Keratinocyte (primary cell): ENCODE data around the gene ITGB6. TPM values are rescaled to one million over a fixed set of nuclear protein-coding genes. Genes with fewer than 3 reads are reported as not detected.

Experiments
- DNase-seq: peaks from one replicate; pipeline ENCODE4 v3.0.0-alpha.2; 2011; ENCODE audit warnings: low read depth, missing footprints, low spot score
- FAIRE-seq: peaks from 2 replicates; lab custom pipeline; 2011; peaks lifted over from hg19 to GRCh38; lab: Jason Lieb, UNC
- H2AFZ ChIP-seq: 2 replicates; pipeline ENCODE4 v1.6.0; 2012; ENCODE audit warnings: low read length, control low read depth, inconsistent platforms; ENCODE audit not compliant: control insufficient read depth
- H3K27ac ChIP-seq: 2 replicates; pipeline ENCODE4 v1.5.1; 2011; ENCODE audit warnings: low read length; ENCODE audit not compliant: control insufficient read depth, insufficient read depth
- H3K27me3 ChIP-seq: 3 replicates; pipeline ENCODE4 v1.6.0; 2011; ENCODE audit warnings: low read length; ENCODE audit not compliant: control insufficient read depth, insufficient read depth; ENCODE audit errors: extremely low read depth
- H3K36me3 ChIP-seq, 2 experiments: 2 replicates in 1 of 2; 3 replicates in 1 of 2; pipeline ENCODE4 v1.5.1; 2011; ENCODE audit warnings: low read length in 2 of 2, mild to moderate bottlenecking in 1 of 2; ENCODE audit not compliant: control insufficient read depth in 2 of 2, insufficient read depth in 2 of 2; ENCODE audit errors: extremely low read depth in 1 of 2
- H3K4me1 ChIP-seq: 3 replicates; pipeline ENCODE4 v1.5.1; 2011; ENCODE audit warnings: low read length; ENCODE audit not compliant: control insufficient read depth, insufficient read depth; ENCODE audit errors: extremely low read depth
- H3K4me2 ChIP-seq: 3 replicates; pipeline ENCODE4 v1.6.0; 2011; ENCODE audit warnings: low read depth, low read length; ENCODE audit not compliant: control insufficient read depth, insufficient read depth; ENCODE audit errors: extremely low read depth
- H3K4me3 ChIP-seq, 3 experiments: fragments of 200-600 bp in 1 of 3; sonication (generic) in 1 of 3; 2 replicates in 2 of 3; 3 replicates in 1 of 3; pipeline ENCODE4 v1.5.1; 2011 to 2016; ENCODE audit warnings: low read length in 3 of 3, mild to moderate bottlenecking in 3 of 3, control low read depth in 2 of 3, inconsistent platforms in 1 of 3, low read depth in 1 of 3, mixed read lengths in 1 of 3, mixed run types in 1 of 3, moderate library complexity in 1 of 3; ENCODE audit not compliant: control insufficient read depth in 2 of 3, insufficient read depth in 2 of 3; ENCODE audit errors: extremely low read depth in 1 of 3
- H3K79me2 ChIP-seq: 2 replicates; pipeline ENCODE4 v1.6.0; 2012; ENCODE audit warnings: low read length; ENCODE audit not compliant: control insufficient read depth, insufficient read depth
- H3K9ac ChIP-seq: 3 replicates; pipeline ENCODE4 v1.6.0; 2011; ENCODE audit warnings: low read length; ENCODE audit not compliant: control insufficient read depth, insufficient read depth; ENCODE audit errors: extremely low read depth
- H3K9me1 ChIP-seq: 3 replicates; pipeline ENCODE4 v1.6.0; 2011; ENCODE audit warnings: low read length; ENCODE audit not compliant: control insufficient read depth, insufficient read depth; ENCODE audit errors: extremely low read depth
- H3K9me3 ChIP-seq: 2 replicates; pipeline ENCODE4 v1.5.1; 2012; ENCODE audit warnings: low read depth, low read length; ENCODE audit not compliant: control insufficient read depth
- H4K20me1 ChIP-seq: 3 replicates; pipeline ENCODE4 v1.6.0; 2011; ENCODE audit warnings: low read length; ENCODE audit not compliant: control insufficient read depth, insufficient read depth; ENCODE audit errors: extremely low read depth
- EZH2 ChIP-seq: IDR thresholded peaks from one replicate; pipeline ENCODE4 v1.6.1; 2012; ENCODE audit warnings: inconsistent platforms, mild to moderate bottlenecking, low read length, moderate library complexity
- dilution Hi-C: fragments of 300-500 bp; cut with MboI; formaldehyde crosslinking; loops from one replicate; pipeline ENCODE4 v1.7.0; 2020; ENCODE audit warnings: low sequenced_read_pairs; ENCODE audit not compliant: extremely low pct_ligation_motif_present
- polyA plus RNA-seq, 5 experiments: library from polyadenylated mRNA; depleted of rRNA in 3 of 5; stranded (reverse) in 3 of 5; stranded (forward) in 1 of 5; unstranded in 1 of 5; fragments of >200 nt; gene quantifications; 1 replicate in 1 of 5; 2 replicates in 3 of 5; 3 replicates in 1 of 5; pipeline versions ENCODE4 v1.2.1 to v1.2.3, GENCODE V29; 2011 to 2012; ENCODE audit warnings: missing spikeins in 2 of 5, low read depth in 1 of 5, low replicate concordance in 1 of 5
- TF ChIP-seq, protein P1 (sequence below), 3 experiments: IDR thresholded peaks in 1 of 3; conservative IDR thresholded peaks in 1 of 3; optimal IDR thresholded peaks in 1 of 3; 2 replicates in 2 of 3; 3 replicates in 1 of 3; pipeline versions ENCODE3 to v1.5.1; 2011; ENCODE audit warnings: low read length in 3 of 3, mild to moderate bottlenecking in 3 of 3, moderate library complexity in 2 of 3, control low read depth in 1 of 3, inconsistent platforms in 1 of 3; ENCODE audit not compliant: insufficient read depth in 2 of 3; ENCODE audit errors: extremely low read depth in 1 of 3

The ITGB6 gene
- polyA plus RNA-seq, 1 donor (not counting 4 experiments of a cell fraction or from before 2014, with no cell fraction given): 183 TPM

DNA sequence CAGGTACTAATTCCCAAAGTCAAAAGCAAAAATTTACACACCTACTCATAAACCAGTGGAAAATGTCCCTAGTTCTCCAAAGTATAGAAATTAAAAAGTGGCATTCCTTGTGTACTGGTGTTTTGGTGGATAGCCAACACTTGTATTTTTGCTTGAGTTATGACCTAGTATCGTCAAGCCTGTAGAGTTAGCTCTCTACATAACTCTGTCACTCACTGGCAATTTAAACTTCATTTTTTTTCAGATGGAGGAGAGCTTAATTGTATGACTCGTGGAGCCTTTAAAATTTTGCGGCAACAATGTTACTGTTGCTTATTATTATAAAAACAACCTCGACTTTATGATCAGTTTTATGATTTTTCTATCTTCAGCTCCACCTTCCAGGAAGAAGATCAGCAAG is 58.7 kb downstream of the ITGB6 start:
- FAIRE-seq (no peak), DNase-seq (no peak)
- no peaks in the 10 kb centered on the region for H4K20me1 ChIP-seq
- no peak overlapping the region for H3K4me2 ChIP-seq
- H3K4me1 ChIP-seq: peaks cover 13% of the 10 kb centered on the region
- no peak overlapping the region for H2AFZ ChIP-seq
- dilution Hi-C loops: no loop called here
- no peaks in the 10 kb centered on the region for H3K27me3 ChIP-seq
- H3K9me3 ChIP-seq: no peaks in the 10 kb centered on the region
- H3K27ac ChIP-seq: no peak overlapping the region
- peaks cover 10% of the 10 kb centered on the region for H3K79me2 ChIP-seq
- no peak overlapping the region for H3K4me3 ChIP-seq
- peaks cover 17 to 26% of the 10 kb centered on the region in 2 experiments for H3K36me3 ChIP-seq
- no peak overlapping the region for H3K9ac ChIP-seq
- TF ChIP-seq, protein P1, sequence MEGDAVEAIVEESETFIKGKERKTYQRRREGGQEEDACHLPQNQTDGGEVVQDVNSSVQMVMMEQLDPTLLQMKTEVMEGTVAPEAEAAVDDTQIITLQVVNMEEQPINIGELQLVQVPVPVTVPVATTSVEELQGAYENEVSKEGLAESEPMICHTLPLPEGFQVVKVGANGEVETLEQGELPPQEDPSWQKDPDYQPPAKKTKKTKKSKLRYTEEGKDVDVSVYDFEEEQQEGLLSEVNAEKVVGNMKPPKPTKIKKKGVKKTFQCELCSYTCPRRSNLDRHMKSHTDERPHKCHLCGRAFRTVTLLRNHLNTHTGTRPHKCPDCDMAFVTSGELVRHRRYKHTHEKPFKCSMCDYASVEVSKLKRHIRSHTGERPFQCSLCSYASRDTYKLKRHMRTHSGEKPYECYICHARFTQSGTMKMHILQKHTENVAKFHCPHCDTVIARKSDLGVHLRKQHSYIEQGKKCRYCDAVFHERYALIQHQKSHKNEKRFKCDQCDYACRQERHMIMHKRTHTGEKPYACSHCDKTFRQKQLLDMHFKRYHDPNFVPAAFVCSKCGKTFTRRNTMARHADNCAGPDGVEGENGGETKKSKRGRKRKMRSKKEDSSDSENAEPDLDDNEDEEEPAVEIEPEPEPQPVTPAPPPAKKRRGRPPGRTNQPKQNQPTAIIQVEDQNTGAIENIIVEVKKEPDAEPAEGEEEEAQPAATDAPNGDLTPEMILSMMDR (optimal IDR thresholded peaks at IDR 0.05 in 1 of 3, IDR thresholded peaks at IDR 0.05 in 1 of 3, conservative IDR thresholded peaks at IDR 0.05 in 1 of 3; ENCODE audit: extremely low read depth in 1 of 3, insufficient read depth in 2 of 3, low read length in 3 of 3): no peak
- TF ChIP-seq EZH2: no peak
- H3K9me1 ChIP-seq: no peaks in the 10 kb centered on the region

DNA sequence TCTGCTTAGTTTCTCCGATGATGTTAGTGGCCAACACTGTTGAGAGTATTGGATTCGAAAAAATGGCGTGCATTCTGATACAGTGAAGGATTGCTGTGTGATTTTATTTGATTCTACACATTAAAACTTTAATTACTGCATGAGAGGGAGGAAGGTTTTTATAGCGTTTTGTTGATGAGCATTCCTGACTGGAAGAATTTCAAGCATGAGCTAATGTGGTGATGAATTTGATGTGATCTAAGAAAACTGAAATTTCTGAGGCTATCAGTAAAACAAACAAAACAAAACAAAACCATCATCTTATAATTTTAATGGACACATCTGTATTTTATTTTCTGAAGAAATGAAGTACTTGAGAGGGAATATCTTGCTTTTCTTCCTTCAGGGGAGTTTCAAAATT is 59.6 kb downstream of the ITGB6 start:
- dilution Hi-C loops: no loop called here
- Histone ChIP-seq H2AFZ (no peak overlapping the region), H3K9me3 (no peaks in the 10 kb centered on the region), H3K4me3 (no peak overlapping the region), H3K79me2 (peaks cover 10% of the 10 kb centered on the region), H3K4me2 (no peak overlapping the region), H4K20me1 (no peaks in the 10 kb centered on the region), H3K9ac (no peak overlapping the region), H3K9me1 (no peaks in the 10 kb centered on the region), H3K27me3 (no peaks in the 10 kb centered on the region), H3K36me3 (peaks cover 14 to 25% of the 10 kb centered on the region in 2 experiments), H3K4me1 (peaks cover 13% of the 10 kb centered on the region), H3K27ac (no peak overlapping the region)
- TF ChIP-seq, protein P1 (optimal IDR thresholded peaks at IDR 0.05 in 1 of 3, IDR thresholded peaks at IDR 0.05 in 1 of 3, conservative IDR thresholded peaks at IDR 0.05 in 1 of 3; ENCODE audit: extremely low read depth in 1 of 3, insufficient read depth in 2 of 3, low read length in 3 of 3): no peak
- no peak for TF ChIP-seq EZH2
- no peak for DNase-seq
- FAIRE-seq: peak; percentile 20
